BLaER1 treated with 17β-estradiol and CSF1 and Interleukin-3, amounts not matched to agents 10 nM and 100 nM (cell line): ENCODE results near the gene NT5DC2.

Source experiments
- H3K27ac ChIP-seq, 11 experiments: shearing (Covaris generic); formaldehyde crosslinking; 2 replicates each; pipeline ENCODE4 v1.8.1; 2022
- H3K27me3 ChIP-seq, 11 experiments: shearing (Covaris generic); formaldehyde crosslinking; 2 replicates each; pipeline ENCODE4 v1.8.1; 2022
- H3K36me3 ChIP-seq, 11 experiments: shearing (Covaris generic); formaldehyde crosslinking; 2 replicates each; pipeline ENCODE4 v1.8.1; 2022
- H3K4me1 ChIP-seq, 10 experiments: shearing (Covaris generic); formaldehyde crosslinking; 2 replicates each; pipeline ENCODE4 v1.8.1; 2022
- H3K4me2 ChIP-seq, 11 experiments: shearing (Covaris generic); formaldehyde crosslinking; 2 replicates each; pipeline ENCODE4 v1.8.1; 2022
- H3K4me3 ChIP-seq, 10 experiments: shearing (Covaris generic); formaldehyde crosslinking; 2 replicates each; pipeline ENCODE4 v1.8.1; 2022
- H3K9ac ChIP-seq, 11 experiments: shearing (Covaris generic); formaldehyde crosslinking; 2 replicates each; pipeline ENCODE4 v1.8.1; 2022
- H3K9me3 ChIP-seq, 11 experiments: shearing (Covaris generic); formaldehyde crosslinking; replicated peaks in 1 of 11; 2 replicates each; pipeline ENCODE4 v1.8.1; 2022
- H4K20me1 ChIP-seq, 11 experiments: shearing (Covaris generic); formaldehyde crosslinking; 2 replicates each; pipeline ENCODE4 v1.8.1; 2022
- Cebpa-rat ChIP-seq, 11 experiments: shearing (Covaris generic); IDR thresholded peaks; 2 replicates each; pipeline ENCODE4 v1.8.1; 2022

NT5DC2 gene

GRCh38 chr3:52533623-52534280 lies at the start of gene NT5DC2:
TSS of gene NT5DC2 (minus strand) at chr3:52533857. CDS start at chr3:52533737, 120 bp downstream.
- H3K27me3 ChIP-seq: no peaks in the 10 kb centered on the region
- H3K4me3 ChIP-seq: peak within 1 kb of the TSS; percentile 78 to 100 (median 97)
- H3K4me1 ChIP-seq: peaks cover 58 to 75% (median 71%) of the 10 kb centered on the region in 10 experiments
- peak within 1 kb of the TSS; percentile 69 to 97 (median 92) for H3K27ac ChIP-seq
- H3K4me2 ChIP-seq: peak within 1 kb of the TSS; percentile 96 to 100 (median 99)
- peaks cover 55 to 67% (median 64%) of the 10 kb centered on the region in 11 experiments for H4K20me1 ChIP-seq
- H3K9me3 ChIP-seq: no peaks in the 10 kb centered on the region
- H3K36me3 ChIP-seq: peaks cover 16 to 43% (median 32%) of the 10 kb centered on the region in 11 experiments
- no peak for TF ChIP-seq Cebpa-rat (IDR thresholded peaks at IDR 0.05)
- peak within 1 kb of the TSS; percentile 89 to 98 (median 95) for H3K9ac ChIP-seq

DNA sequence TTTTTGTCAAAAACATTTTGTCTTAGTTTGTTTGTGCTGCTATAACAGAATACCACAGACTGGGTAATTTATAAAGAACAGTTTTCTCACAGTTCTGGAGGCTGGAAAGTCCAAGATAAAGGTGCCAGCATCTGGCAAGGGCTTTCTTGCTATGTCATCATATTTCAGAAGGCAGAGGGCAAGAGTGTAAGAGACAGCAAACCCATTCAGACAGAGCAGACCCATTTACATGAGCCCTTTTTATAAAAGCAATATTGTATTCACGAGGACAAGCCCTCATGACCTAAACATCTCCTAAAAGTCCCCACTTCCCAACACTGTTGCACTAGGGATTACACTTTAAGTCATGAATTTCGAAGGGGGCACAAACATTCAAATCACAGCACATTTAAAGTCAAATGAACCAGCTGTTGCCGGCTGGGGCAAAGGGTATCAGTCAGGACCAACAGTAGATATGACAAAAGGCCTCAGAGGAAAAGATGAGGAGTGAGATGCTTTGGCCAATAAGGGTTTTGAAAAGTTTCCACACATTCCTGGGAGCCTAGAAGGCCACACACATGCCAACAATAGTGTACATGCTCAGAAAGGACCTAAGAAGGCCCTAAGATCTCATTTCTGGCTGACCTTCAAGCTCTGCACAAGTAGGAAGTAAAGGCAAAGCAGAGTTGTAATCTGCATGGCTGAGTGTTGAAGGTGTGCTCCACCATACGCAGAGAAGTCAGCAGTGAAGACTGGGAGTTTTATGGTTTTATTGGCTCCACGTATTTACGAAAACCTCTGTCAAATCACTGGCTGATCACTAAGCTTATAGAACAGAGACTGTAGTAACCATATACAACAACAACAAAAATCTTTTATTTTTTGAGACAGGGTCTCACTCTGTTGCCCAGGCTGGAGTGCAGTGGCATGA lies 40.7 kb upstream of the NT5DC2 start:
- 0 out of 22 replicates have a peak overlapping the region, but pooled peaks of 1 of the 11 experiments have one; percentile 13 for H3K9ac ChIP-seq
- H3K27ac ChIP-seq: no peak overlapping the region
- no peaks in the 10 kb centered on the region for H3K4me1 ChIP-seq
- no peaks in the 10 kb centered on the region for H3K9me3 ChIP-seq
- H3K27me3 ChIP-seq: no peaks in the 10 kb centered on the region
- H3K4me2 ChIP-seq: no peak overlapping the region
- H3K4me3 ChIP-seq: no peak overlapping the region
- TF ChIP-seq Cebpa-rat (IDR thresholded peaks at IDR 0.05): no peak
- peaks cover 0 to 16% (median 5%) of the 10 kb centered on the region in 11 experiments; a peak in 6 of 22 replicates for H4K20me1 ChIP-seq
- peaks cover 94 to 100% (median 98%) of the 10 kb centered on the region in 11 experiments for H3K36me3 ChIP-seq

DNA sequence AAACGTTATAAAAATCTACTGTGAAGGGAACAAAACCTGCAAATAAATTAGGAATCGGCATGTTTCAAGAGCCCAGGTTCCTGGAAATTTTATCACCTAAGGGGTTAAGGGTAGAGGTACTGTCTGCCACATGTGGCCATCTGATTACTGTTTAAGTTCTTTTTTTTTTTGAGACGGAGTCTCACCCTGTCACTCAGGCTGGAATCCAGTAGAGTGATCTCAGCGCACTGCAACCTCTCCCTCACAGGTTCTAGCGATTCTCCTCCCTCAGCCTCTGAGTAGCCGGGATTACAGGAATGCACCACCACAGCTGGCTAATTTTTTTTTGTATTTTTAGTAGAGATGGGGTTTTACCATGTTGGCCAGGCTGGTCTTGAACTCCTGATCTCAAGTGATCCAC lies 38.6 kb upstream of the NT5DC2 start:
- H3K9ac ChIP-seq: no peak overlapping the region
- H3K4me3 ChIP-seq: no peak overlapping the region
- no peaks in the 10 kb centered on the region for H3K27me3 ChIP-seq

DNA sequence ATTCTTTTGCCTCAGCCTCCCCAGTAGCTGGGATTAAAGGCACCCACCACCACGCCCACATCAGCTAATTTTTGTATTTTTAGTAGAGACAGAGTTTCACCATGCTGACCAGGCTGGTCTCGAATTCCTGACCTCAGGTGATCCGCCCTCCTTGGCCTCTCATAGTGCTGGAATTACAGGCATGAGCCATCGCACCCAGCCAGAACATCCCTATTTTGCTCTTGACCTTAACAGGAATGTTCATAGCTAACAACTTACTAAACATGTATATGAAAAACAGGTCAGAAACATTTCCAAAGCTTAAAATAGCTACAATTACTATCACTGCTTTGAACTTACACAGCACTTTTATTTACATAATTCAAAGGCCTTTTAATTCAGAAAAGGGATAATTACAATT lies 36.4 kb upstream of the NT5DC2 start:
- H3K9me3 ChIP-seq: no peaks in the 10 kb centered on the region
- H4K20me1 ChIP-seq: peaks cover 0 to 16% (median 5%) of the 10 kb centered on the region in 11 experiments; a peak in 6 of 22 replicates
- TF ChIP-seq Cebpa-rat (IDR thresholded peaks at IDR 0.05): no peak
- no peak overlapping the region for H3K4me3 ChIP-seq
- peaks cover 80 to 100% (median 94%) of the 10 kb centered on the region in 11 experiments for H3K36me3 ChIP-seq
- no peak overlapping the region for H3K9ac ChIP-seq
- no peak overlapping the region for H3K27ac ChIP-seq
- H3K4me1 ChIP-seq: no peaks in the 10 kb centered on the region
- H3K4me2 ChIP-seq: no peak overlapping the region
- no peaks in the 10 kb centered on the region for H3K27me3 ChIP-seq

More for the DNA sequence above, 38.6 kb upstream of the NT5DC2 start:
- no peak overlapping the region for H3K4me2 ChIP-seq
- H3K36me3 ChIP-seq: peaks cover 88 to 100% (median 96%) of the 10 kb centered on the region in 11 experiments
- no peak overlapping the region for H3K27ac ChIP-seq
- H3K9me3 ChIP-seq: no peaks in the 10 kb centered on the region
- peaks cover 0 to 16% (median 5%) of the 10 kb centered on the region in 11 experiments; a peak in 6 of 22 replicates for H4K20me1 ChIP-seq
- no peak for TF ChIP-seq Cebpa-rat (IDR thresholded peaks at IDR 0.05)
- no peaks in the 10 kb centered on the region for H3K4me1 ChIP-seq

GRCh38 chr3:52568069-52568468 lies 34.4 kb upstream of the NT5DC2 start:
- no peak for TF ChIP-seq Cebpa-rat (IDR thresholded peaks at IDR 0.05)
- H3K27ac ChIP-seq: no peak overlapping the region
- no peaks in the 10 kb centered on the region for H3K4me1 ChIP-seq
- peaks cover 0 to 9% (median 0%) of the 10 kb centered on the region in 11 experiments; a peak in 2 of 22 replicates for H4K20me1 ChIP-seq
- H3K9ac ChIP-seq: no peak overlapping the region
- no peaks in the 10 kb centered on the region for H3K9me3 ChIP-seq
- H3K27me3 ChIP-seq: no peaks in the 10 kb centered on the region
- peaks cover 80 to 100% (median 94%) of the 10 kb centered on the region in 11 experiments for H3K36me3 ChIP-seq
- H3K4me3 ChIP-seq: no peak overlapping the region
- H3K4me2 ChIP-seq: no peak overlapping the region

DNA sequence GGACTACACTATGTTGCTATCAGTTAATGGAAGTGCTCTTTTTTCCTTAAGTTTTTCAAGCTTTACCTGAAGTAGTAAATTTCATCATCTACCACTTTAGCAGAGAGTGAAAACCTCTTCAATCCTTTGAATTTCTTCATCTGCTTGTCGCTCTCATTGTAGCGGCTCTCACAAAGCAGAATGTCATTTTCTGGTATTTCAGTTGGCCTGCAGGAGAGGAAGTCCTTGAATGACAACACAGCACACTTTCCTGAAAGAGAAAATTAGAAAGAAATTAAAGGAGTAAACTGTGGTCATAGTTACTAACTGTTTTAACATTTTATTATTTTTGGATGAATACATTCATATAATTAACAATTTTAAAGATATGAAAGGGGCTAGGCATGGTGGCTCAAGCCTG lies 30.3 kb upstream of the NT5DC2 start:
- Histone ChIP-seq H3K36me3 (peaks cover 83 to 100% (median 94%) of the 10 kb centered on the region in 11 experiments), H3K4me1 (no peaks in the 10 kb centered on the region), H3K4me2 (no peak overlapping the region), H3K27me3 (no peaks in the 10 kb centered on the region), H3K9me3 (no peaks in the 10 kb centered on the region), H3K9ac (no peak overlapping the region), H3K4me3 (no peak overlapping the region), H3K27ac (no peak overlapping the region), H4K20me1 (peaks cover 0 to 12% (median 0%) of the 10 kb centered on the region in 11 experiments; a peak in 6 of 22 replicates)
- no peak for TF ChIP-seq Cebpa-rat (IDR thresholded peaks at IDR 0.05)

DNA sequence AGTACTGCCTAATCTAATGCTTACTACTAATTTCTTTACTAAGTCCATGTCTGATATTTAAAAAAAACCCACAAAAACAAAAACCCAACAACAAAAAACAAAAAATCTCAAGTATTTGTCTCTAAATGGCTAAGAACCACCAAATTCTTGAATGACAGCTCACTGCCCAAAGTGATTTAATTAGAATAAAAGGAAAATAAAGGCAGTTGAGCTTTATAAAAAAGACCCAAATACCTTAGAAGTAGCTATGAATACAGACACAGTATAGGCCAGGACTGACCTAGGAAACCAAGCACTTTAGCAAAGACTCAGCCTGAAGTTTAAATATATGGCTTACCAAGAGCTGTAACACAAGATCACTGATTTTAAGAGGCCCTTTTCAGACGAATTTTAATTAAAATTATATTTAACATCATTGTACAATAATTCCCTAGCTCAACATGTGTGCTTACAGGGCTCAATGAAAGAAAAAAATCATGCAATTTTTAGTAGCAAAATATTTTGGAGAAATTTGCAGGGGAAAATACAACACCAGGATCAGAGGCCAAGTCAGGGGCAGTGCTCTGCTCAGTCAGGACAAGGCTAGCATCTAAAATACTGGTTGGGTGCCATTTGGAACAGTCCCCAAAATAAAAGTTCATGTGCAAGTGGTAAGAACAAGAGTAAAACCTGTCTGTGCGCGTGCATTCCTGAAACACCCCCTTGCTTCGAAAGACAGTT lies 27.5 kb upstream of the NT5DC2 start:
- Histone ChIP-seq H3K36me3 (peaks cover 96 to 100% (median 99%) of the 10 kb centered on the region in 11 experiments), H4K20me1 (peaks cover 0 to 36% (median 17%) of the 10 kb centered on the region in 11 experiments; a peak in 12 of 22 replicates), H3K27ac (no peak overlapping the region), H3K4me3 (no peak overlapping the region), H3K4me2 (no peak overlapping the region), H3K4me1 (no peaks in the 10 kb centered on the region), H3K9ac (no peak overlapping the region), H3K9me3 (no peaks in the 10 kb centered on the region), H3K27me3 (no peaks in the 10 kb centered on the region)
- no peak for TF ChIP-seq Cebpa-rat (IDR thresholded peaks at IDR 0.05)

DNA sequence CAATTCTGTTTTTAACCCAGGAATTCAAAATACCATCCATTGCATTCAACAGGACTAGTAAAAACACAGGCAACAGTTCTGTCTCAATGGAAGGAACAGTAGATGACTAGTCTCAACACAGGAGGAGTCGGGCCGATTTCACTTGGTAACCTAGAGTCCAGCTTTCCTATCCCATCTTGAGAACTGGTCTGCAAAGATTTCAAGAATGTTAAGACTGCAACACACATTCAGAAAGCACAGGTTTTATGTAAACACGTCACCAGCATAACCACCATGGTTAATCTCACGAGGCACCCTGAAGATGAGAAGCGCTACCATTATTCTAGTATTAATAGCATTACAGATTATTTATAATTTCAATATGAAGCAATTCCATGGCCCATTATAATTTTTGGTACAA lies 24.8 kb upstream of the NT5DC2 start:
- H3K9ac ChIP-seq: no peak overlapping the region
- no peaks in the 10 kb centered on the region for H3K4me1 ChIP-seq
- H3K27ac ChIP-seq: no peak overlapping the region
- no peaks in the 10 kb centered on the region for H3K9me3 ChIP-seq
- H3K36me3 ChIP-seq: peaks cover 98 to 100% (median 100%) of the 10 kb centered on the region in 11 experiments
- TF ChIP-seq Cebpa-rat (IDR thresholded peaks at IDR 0.05): no peak
- H3K27me3 ChIP-seq: no peaks in the 10 kb centered on the region
- H4K20me1 ChIP-seq: peaks cover 0 to 60% (median 37%) of the 10 kb centered on the region in 11 experiments; a peak in 18 of 22 replicates
- no peak overlapping the region for H3K4me3 ChIP-seq
- H3K4me2 ChIP-seq: no peak overlapping the region
